ENCODE data around the gene POSTN. TPM values are rescaled to one million over a fixed set of nuclear protein-coding genes. Genes with fewer than 3 reads are reported as not detected.

POSTN gene
- total RNA-seq, 4 donors from 2014 or later: 10.5 to 25.3 (median 20.0) TPM

- Histone ChIP-seq H3K27ac (no peak overlapping the region), H3K36me3 (no peaks in the 10 kb centered on the region), H3K9me3 (no peaks in the 10 kb centered on the region), H3K4me3 (no peak overlapping the region), H3K4me1 (no peaks in the 10 kb centered on the region), H3K27me3 (no peaks in the 10 kb centered on the region)
- no peak for DNase-seq
- intact Hi-C loops (cut with DNase I; ENCODE audit: low total_unique reads): no loop called here
- in situ Hi-C loops (cut with MboI; ENCODE audit: low sequenced_read_pairs in 4 of 4): no loop called here
- no peak for TF ChIP-seq POLR2A (IDR thresholded peaks at IDR 0.05)
- TF ChIP-seq, protein P1, sequence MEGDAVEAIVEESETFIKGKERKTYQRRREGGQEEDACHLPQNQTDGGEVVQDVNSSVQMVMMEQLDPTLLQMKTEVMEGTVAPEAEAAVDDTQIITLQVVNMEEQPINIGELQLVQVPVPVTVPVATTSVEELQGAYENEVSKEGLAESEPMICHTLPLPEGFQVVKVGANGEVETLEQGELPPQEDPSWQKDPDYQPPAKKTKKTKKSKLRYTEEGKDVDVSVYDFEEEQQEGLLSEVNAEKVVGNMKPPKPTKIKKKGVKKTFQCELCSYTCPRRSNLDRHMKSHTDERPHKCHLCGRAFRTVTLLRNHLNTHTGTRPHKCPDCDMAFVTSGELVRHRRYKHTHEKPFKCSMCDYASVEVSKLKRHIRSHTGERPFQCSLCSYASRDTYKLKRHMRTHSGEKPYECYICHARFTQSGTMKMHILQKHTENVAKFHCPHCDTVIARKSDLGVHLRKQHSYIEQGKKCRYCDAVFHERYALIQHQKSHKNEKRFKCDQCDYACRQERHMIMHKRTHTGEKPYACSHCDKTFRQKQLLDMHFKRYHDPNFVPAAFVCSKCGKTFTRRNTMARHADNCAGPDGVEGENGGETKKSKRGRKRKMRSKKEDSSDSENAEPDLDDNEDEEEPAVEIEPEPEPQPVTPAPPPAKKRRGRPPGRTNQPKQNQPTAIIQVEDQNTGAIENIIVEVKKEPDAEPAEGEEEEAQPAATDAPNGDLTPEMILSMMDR (IDR thresholded peaks at IDR 0.05 in 4 of 5, conservative IDR thresholded peaks at IDR 0.05 in 1 of 5): no peak
- ATAC-seq: no peak
Measured at GRCh38 chr13:37531049-37531448, 67.5 kb downstream of the POSTN start.

- no peak for TF ChIP-seq POLR2A (IDR thresholded peaks at IDR 0.05)
- TF ChIP-seq, protein P1 (IDR thresholded peaks at IDR 0.05 in 4 of 5, conservative IDR thresholded peaks at IDR 0.05 in 1 of 5): no peak
- in situ Hi-C loops (cut with MboI; ENCODE audit: low sequenced_read_pairs in 4 of 4): no loop called here
- intact Hi-C loops (cut with DNase I; ENCODE audit: low total_unique reads): no loop called here
- DNase-seq (no peak), ATAC-seq (no peak)
- no peaks in the 10 kb centered on the region for H3K4me1 ChIP-seq
- no peak overlapping the region for H3K27ac ChIP-seq
- no peaks in the 10 kb centered on the region for H3K36me3 ChIP-seq
- no peak overlapping the region for H3K4me3 ChIP-seq
- no peaks in the 10 kb centered on the region for H3K27me3 ChIP-seq
- no peaks in the 10 kb centered on the region for H3K9me3 ChIP-seq
Measured at GRCh38 chr13:37529751-37530385, 68.7 kb downstream of the POSTN start.

DNA sequence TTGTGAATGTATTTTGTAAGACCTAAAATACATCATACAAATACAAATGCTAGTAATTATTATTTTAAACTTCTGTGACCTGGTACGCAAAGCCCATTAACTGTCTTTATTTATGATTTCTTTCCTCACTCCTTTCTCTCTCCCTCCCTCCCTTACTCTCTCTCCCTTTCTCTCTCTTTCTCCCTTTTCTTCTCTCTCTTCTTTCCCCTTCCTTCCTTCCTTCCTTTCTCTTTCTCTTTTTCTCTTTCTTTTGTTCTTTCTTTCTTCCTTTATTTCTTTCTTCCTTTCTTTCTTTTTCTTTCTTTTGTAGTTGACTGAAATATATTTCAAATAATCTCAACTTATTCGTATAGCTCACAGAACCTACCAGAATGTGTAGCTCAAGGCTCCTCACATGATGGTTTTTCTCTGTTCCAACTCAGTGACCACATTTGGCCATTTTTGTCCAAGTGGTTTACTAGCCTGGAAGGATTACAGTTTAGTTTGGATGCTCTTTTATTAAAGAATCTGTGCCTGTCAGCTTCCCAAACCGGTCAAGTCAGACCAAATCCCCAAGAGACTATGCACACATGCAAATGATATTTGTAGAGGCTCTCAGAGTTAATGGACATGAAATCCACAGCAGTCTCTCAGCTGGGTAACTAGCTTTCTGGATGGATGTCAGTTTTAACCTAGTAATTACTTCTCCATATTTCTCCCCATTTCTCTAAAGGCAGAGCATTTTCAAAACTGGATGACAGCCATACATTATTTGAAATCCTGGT, 71.7 kb downstream of the POSTN start:
- in situ Hi-C loops (cut with MboI; ENCODE audit: low sequenced_read_pairs in 4 of 4) (no loop called here), intact Hi-C loops (cut with DNase I; ENCODE audit: low total_unique reads) (no loop called here)
- H3K9me3 ChIP-seq: no peaks in the 10 kb centered on the region
- TF ChIP-seq, protein P1 (IDR thresholded peaks at IDR 0.05 in 4 of 5, conservative IDR thresholded peaks at IDR 0.05 in 1 of 5): no peak
- no peak overlapping the region for H3K27ac ChIP-seq
- no peak overlapping the region for H3K4me3 ChIP-seq
- DNase-seq (no peak), ATAC-seq (no peak)
- H3K27me3 ChIP-seq: no peaks in the 10 kb centered on the region
- no peaks in the 10 kb centered on the region for H3K4me1 ChIP-seq
- H3K36me3 ChIP-seq: no peaks in the 10 kb centered on the region

GRCh38 chr13:37515226-37515625, 83.3 kb downstream of the POSTN start:
- H3K27ac ChIP-seq: no peak overlapping the region

More at GRCh38 chr13:37515226-37515625, 83.3 kb downstream of the POSTN start:
- TF ChIP-seq, protein P1 (IDR thresholded peaks at IDR 0.05 in 4 of 5, conservative IDR thresholded peaks at IDR 0.05 in 1 of 5): no peak
- TF ChIP-seq POLR2A (IDR thresholded peaks at IDR 0.05): no peak
- DNase-seq: no peak
- no peak overlapping the region for H3K4me3 ChIP-seq
- no peaks in the 10 kb centered on the region for H3K27me3 ChIP-seq
- in situ Hi-C loops (cut with MboI; ENCODE audit: low sequenced_read_pairs in 4 of 4) (no loop called here), intact Hi-C loops (cut with DNase I; ENCODE audit: low total_unique reads) (no loop called here)
- no peak for ATAC-seq
- no peaks in the 10 kb centered on the region for H3K4me1 ChIP-seq
- H3K9me3 ChIP-seq: no peaks in the 10 kb centered on the region
- no peaks in the 10 kb centered on the region for H3K36me3 ChIP-seq
